ENCODE measurements around the gene IL4I1.

The IL4I1 gene

DNA sequence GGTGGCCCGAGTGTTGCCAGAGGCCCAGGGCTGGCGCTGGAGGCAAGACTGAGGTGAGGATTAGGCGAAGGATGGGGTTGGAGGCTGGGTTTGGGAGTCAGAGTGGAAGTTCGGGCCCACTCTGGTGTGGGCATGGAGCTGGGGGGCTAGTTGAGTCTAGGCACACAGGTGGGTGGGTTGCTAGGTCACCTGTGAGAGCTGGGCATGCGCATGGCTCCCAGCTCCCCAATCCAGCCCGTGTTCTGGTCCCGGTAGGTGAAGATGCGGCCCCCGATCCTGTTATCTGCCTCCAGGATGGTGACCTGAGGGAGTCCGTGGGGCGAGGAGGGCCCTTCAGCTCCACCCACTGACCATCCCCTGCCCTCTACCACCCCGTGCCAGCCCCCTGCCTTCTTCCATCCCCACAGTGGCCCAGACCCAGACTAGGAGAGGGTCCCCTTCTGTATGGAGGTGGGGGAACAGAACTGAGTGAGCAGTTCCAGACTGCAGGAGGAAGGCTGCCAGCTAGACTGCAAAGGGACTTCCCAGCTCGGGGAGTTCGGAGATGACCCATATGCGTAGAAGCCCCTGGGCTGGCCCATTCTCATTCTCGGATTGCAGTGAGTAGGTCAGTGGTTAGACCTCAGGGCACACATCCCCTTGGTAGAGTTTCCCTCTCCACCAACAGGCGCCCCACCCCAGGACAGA, 1.7 kb downstream of the IL4I1 start:
- no peak for DNase-seq

GRCh38 chr19:49894011-49894664, 2.5 kb downstream of the IL4I1 start:
- no peak for DNase-seq

DNA sequence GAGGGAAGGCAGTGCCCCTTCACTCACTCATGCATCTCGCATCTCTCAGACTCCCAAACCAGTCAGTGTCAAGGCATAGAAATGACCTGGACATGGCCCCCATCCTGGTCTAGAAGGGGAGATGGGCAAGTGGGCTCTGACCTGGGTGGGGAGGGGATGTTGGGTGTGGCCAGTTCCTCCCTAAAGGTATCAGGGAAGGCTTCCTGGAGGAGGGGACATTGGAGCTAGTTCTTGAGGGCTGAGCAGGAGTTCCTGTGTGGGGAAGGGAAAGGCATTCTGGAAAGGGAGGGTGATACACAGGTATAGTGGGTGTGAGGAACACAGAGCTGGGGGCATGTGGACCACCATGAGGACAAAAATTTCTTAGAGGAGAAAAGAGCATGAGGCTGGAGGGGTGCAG, 4.0 kb downstream of the IL4I1 start:
- no peak for DNase-seq

DNA sequence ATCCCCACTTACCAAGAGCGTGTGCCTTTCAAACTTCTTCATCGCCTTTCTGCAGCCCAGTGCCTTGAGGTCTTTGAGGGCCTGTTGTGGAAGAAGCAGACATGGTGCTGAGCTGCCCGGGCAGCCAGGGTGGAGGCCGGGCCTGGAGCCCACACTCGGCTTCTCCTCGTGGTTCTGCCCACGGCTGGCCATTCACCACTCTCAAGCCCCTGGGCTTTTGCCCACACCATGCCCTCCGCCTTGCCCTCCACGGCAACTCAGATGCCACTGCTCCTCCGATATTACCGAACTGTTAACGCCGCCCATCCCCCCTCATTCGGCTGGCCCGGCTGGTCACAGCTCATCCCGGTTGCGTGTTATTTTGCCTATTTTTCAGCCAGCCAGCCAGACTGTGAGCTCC, 5.3 kb downstream of the IL4I1 start:
- DNase-seq: no peak

- peak; percentile 40 to 79 (median 68) for DNase-seq
These were observed 6.1 kb downstream of the IL4I1 start for GRCh38 chr19:49890349-49891311.

GRCh38 chr19:49889687-49890348, 6.9 kb downstream of the IL4I1 start:
- peak; percentile 44 to 79 (median 66) for DNase-seq

DNA sequence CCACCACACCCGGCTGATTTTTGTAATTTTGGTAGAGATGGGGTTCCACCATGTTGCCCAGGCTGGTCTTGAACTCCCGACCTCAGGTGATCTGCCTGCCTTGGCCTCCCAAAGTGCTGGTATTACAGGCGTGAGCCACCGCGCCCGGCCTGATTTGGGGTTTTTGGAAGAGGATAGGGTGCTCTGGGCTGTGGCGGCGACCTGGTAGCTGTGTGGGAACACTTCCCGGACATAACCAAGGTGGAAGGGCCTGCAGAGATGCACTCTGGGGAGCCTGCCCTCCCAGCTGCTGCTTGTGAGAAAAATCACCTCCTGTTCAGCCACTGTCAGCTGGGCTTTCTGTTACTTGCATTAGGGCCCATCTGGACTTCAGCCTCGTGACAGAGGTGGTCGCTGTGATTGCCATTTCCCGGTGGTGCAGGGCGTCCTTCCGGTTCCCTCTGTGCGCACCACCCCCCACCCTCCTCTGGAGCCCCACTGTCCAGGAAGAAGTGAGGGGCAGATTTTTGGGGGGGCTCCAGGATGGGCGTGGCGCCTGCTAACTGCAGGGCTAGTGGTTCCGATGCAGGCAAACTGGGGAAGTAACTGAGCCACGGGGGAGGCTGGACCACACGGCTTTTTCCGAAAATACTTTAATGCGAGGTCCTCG, 7.5 kb downstream of the IL4I1 start:
- DNase-seq: no peak

DNA sequence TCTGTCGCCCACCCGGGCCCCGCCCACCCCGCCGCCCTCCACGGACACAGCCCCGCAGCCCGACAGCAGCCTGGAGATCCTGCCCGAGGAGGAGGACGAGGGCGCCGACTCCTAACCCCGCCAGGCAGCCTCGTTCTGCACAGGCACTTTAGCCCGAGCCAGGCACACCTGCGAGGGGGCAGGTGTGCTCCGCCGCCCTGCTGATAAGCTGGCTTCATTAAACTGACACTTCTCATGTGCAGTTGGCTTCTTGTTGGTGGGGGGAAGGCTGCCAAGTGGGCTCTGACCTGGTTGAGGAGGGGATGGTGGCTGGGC, 8.2 kb downstream of the IL4I1 start:
- no peak for DNase-seq

- no peak for DNase-seq
These were observed 8.8 kb downstream of the IL4I1 start for GRCh38 chr19:49887665-49888509.

- DNase-seq: no peak
These were observed 9.5 kb downstream of the IL4I1 start for GRCh38 chr19:49887037-49887664.

GRCh38 chr19:49884760-49885159, 11.9 kb downstream of the IL4I1 start:
- no peak for DNase-seq

DNA sequence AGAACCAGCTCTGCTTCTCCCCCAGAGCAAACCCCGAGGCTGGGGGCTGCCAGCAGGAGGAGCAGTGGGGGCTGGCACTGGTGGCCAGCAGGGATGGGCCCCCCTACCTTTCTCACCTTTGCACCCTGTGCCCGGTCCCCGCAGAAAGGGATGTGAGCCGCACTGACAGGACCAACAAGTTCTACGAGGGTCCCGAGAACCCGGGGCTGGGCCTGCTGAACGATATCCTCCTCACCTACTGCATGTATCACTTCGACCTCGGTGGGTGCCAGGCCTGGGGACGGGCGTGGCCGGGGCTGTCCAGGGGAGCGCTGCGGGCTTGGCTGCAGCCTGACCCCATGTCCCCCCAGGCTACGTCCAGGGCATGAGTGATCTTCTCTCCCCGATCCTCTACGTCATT, 12.6 kb downstream of the IL4I1 start:
- no peak for DNase-seq

- no peak for DNase-seq
These were observed 13.6 kb downstream of the IL4I1 start for GRCh38 chr19:49883094-49883493.

DNA sequence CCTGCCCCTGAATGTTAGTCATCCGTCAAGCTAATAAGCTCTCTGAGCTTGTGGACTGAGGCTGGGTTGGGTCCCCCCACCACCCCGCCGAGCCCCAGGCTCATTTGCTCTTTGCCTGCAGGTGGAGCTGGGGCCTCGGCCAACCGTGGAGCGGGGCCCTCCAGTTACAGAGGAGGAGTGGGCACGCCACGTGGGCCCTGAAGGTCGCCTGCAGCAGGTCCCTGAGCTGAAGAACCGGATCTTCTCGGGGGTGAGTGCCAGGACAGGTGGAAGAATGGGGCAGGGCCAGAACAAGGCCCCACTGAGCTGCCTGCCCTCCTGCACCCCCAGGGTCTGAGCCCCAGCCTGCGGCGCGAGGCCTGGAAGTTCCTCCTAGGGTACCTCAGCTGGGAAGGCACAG, 14.0 kb downstream of the IL4I1 start:
- no peak for DNase-seq

GRCh38 chr19:49881672-49882394, 14.9 kb downstream of the IL4I1 start:
- DNase-seq: no peak

DNA sequence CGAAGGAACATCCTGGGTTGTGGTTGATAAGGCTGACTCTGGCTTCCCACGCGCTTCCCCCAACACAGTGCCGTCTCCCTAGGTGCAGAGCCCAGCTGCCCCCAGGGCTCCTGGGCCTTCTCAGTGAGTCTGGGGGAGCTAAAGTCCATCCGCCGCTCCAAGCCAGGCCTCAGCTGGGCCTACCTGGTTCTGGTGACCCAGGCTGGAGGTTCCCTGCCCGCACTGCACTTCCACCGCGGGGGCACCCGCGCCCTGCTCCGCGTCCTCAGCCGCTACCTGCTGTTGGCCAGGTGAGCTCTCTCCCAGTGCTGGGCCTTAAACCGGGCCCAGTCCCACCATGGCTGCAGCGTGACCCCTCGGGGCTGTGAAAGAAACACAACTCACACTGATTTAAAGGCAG, 15.5 kb downstream of the IL4I1 start:
- DNase-seq: no peak

GRCh38 chr19:49880162-49880869, 16.4 kb downstream of the IL4I1 start:
- no peak for DNase-seq

DNA sequence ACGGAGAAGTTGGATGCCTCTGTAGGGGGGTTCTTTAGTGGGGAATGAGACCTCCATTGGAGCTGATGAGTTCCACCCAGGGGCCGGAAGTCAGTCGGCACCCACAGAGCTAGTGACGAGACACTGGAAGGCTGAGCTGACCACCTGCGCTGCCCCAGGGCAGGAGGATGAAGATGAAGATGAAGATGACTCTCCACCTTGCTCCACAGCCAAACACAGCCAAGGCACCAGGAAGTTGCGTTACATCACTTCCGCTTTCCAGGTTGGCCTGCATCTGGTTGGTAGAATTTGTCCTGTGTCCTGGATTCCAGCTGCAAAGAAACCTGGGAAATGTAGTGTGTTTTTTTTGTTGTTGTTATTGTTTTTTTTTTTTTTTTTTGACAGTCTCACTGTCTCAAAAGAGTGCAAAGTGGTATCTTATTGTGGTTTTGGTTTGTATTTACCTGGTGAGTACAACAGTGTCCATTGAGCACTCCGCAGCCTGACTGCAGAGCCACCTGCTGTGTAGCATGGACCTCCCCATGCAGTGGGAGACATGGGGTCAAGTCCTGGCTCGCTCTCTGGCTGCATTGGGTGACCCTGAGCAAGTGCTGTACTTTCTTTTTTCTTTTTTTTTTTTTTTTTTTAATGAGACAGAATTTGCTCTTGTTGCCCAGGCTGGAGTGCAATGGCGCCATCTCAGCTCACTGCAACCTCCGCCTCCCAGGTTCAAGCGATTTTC, 17.3 kb downstream of the IL4I1 start:
- DNase-seq: no peak

DNA sequence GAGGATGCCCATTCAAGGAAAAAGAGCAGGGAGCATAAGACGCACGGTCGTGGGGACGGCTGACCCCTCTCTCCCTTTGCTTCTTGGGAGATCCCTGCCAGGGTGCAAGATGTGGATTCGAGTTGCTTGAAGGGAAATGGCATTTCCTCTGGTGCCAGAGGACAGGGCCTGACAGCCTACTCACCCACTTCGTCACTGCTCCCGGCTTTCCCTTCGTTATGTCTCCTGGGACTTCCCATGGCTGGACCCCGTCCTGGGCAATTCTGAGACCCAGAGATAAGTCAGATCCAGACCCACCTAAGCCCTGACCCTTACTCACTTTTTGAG, 18.0 kb downstream of the IL4I1 start:
- no peak for DNase-seq

Data from stimulated activated naive CD4-positive, alpha-beta T cell (primary cell).